NCI-H1930 (cell line): ENCODE data around the gene TRHDE.

Experiments used
- DNase-seq, 2 experiments: peaks; one replicate each; lab custom pipeline; 2025; lab: John Stamatoyannopoulos, UW

Gene TRHDE

DNA sequence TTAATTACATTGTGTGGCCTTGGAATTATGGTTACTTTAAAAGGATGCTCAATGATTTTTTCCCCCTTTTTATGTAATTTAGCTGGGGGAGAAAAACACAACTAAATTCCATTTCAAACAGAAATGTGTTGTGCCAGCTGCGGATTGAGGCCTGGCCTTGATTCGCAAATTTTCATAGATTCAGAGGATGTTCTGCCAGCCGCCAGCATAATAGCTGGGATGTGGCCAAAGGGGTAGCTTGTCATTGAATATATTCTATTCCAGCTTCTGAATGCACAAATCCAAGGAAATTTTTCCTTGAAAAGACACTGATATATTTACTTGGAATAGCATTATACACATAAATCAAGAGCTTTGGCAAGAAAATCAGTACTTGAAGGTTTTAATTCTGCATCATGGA lies 43.7 kb downstream of the TRHDE start:
- no peak for DNase-seq

DNA sequence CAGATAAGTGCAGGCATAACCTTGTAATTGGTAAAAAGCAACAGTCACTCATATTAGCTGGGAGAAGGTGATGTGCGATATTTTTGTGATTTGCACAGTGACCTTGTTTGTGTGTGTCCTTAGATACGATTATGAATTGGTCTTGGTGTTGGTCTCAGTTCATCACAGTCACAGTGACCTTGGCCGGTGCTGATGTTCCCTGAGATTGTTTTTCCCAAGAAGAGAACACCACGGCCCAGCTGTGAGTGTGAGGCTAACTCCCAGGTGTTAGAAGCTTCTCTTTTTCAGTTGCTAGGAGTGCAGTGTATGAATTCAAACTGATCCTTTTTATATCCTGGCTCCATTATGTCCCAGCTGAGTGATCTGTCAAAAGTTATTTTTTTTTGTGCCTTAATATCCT lies 46.2 kb downstream of the TRHDE start:
- no peak for DNase-seq

DNA sequence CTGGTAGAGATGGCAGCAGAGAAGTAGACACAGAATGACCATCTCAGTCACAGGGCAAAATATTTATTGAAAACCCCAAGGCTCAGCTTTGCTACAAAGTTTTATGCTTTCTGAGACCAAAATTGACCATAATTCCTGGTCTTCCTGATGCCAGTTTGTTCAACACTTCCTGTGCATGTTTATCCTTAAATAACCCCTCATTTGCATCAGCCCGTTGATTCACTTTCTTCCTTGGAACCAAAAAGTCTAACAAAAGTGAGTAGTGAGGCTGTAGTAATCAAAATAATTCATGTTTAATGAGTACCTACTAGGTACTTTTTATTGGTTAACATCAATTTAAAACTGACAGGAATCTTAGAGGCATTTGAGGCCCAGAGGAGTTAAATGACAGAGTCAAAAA lies 51.7 kb downstream of the TRHDE start:
- DNase-seq = no peak

DNA sequence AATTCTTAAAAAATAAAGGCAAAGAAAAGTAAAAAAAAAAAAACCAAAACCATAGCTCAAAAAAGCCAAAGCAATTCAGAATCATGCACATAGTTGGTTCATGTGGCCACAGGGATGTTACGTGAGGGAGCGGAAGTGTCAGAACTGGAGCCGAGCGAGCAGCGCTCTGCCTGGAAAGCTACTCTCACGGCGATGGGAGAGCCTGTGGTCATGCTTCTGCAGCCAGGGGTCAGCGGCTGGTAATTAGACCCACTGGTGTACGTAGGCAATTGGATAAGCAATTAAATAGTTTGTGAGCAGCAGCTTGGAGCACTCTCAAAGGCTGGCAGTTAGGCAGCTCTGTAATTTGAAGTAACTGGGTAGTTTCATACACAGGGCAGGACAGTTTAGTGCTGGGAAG lies 58.1 kb downstream of the TRHDE start:
- no peak for DNase-seq

DNA sequence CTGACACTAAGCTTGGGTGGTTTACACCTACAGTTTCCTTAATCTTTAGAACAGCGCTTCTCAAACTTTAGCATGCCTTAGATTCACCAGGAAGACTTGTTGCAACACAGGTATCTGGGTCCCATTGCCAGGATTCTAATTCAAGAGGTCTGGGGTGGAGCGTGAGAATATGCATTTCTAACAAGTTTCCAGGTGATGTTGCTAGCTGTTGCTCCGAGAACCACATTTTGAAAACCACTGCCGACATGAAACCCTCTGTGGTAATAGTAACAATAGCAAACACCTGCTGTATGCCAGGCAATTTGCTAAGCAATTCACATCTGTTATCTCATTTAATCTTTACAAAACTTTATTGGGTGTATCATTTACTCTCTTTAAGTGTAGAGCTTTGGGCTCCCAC lies 58.6 kb downstream of the TRHDE start:
- no peak for DNase-seq

DNA sequence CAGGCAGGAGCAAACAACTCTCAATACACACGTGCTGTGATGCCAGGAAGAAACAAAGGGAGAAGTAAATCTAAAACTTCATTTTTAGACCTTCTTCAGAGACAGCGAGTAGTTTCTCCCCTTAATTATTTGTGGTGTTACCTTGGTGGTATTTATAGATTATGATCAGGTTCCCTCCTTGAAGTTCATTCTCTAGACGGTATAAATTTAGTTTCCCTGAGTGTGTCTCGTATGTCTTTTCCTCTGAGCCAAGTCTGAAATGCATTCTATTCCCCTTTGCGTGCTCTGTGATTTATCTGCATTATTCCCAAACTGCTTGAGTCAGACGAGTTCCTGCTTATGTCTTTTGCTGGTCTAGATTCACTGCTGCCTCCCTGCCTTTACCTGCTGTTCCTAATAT lies 65.2 kb downstream of the TRHDE start:
- no peak for DNase-seq

DNA sequence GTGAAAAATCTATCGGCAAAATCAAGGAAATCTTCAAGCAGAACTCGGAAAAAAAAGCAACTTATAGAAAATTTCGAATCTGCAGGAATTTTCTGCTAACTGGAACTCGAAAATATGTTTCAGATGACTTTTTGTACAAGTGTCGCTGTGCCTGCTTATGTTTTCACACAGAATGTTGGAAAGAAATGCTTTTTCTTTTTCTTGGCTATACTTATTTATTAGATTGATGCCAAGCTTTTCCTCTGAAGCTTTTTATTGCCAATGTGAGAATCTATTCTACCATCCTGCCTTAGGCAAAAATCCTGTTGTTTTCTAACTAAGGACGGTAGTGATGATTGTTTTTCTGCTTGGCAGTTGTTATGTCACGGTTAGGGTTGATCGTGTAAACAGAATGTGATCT lies 65.8 kb downstream of the TRHDE start:
- DNase-seq = no peak

DNA sequence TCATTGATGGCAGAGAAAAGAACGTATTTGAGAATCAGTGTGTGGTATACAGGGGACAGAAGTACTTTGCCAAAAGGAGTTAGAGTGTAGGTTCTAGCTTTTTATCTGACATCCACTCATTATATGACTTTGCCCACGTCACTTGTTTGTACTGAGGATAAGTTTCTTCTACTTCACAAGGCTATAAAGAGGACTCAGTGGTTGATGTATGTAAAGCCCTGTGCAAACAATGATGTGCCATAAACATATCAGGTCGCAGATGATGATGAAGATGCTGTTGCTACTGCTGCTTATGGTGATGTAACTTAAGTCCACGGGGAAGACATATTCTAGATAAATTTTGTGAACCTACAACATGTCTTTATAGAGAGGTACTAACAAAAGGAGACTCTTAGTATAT lies 66.3 kb downstream of the TRHDE start:
- no peak for DNase-seq

DNA sequence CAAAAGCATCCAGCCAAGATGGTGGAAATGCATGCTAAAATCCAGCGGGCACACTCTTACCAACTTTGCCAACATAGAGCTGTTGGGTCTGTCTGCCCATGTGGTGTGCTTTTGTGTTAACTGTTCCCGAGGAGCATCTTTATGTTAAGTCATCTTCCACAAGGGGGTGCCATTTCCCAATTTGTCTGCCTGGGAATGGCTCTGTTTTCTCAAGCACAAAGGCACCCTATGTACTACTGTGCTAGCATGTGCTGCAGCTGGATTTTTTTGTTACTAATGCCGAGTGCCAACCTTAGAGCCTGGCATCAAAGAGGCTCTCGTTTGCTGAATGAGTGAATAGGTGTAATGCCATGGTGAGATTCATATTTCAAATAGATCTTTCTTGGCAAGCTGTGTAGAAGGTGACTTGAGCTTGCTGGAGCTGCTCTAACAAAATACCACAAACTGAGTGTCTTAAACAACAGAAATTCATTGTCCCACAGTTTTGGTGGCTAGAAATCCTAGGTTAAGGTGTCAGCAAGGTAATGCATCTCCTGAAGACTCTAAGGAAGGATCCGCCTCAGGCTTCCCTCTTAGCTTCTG lies 74.3 kb downstream of the TRHDE start:
- peak; percentile 33 to 60 for DNase-seq

DNA sequence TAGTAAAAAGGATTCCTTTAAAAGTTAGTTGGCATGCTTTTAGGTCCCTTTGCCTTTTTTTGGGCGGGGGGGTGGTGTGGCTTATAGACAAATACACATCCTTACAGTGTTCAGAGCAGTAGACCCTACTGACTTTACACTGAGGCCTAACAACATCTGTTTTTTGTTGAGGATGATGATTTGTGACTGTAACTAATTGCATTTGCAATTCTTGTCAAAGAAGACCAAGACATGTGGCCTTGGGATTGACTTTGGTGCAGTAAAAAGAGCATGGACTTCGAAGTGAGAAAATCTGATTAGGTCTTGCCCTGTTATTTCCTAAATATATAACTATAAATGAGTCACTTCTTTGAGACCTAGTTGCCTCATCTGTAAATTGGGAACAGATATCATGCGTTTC lies 77.3 kb downstream of the TRHDE start:
- no peak for DNase-seq

DNA sequence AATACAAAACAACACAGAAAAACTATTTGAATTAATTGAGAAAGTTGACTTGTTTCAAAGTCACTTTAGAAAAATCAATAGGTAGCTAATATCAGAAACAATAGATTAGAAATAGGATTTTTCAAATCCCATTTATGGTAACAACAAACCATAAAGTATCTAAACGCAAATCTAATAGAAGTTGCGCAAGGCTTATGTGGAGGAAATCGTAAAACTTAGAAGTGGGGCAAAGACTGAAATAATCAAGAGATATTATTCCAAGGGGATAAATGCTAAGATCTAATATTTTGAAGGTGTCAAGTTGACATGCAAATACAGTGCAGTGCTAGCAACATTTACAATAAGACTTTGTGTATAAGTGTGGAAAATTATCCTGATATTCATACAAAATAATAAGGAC lies 87.2 kb downstream of the TRHDE start:
- no peak for DNase-seq

DNA sequence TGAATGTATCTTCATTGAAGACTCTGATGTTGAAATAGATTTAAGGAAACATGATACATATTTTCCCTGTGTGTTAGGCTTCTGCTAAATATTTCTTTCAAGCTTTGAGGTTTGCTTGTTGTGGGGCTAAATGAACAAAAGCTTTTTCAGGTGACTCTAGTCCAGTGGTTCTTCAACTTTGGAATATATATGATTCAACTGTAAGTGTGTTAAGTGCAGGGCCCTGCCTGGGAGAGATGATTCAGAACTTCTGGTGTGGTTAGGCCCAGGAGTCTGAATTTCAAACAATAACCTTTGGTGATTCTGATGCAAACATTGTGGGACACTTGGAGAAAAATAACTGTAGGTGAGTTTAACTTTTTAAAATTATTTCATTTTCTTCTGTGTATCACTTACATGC lies 93.0 kb downstream of the TRHDE start:
- no peak for DNase-seq

DNA sequence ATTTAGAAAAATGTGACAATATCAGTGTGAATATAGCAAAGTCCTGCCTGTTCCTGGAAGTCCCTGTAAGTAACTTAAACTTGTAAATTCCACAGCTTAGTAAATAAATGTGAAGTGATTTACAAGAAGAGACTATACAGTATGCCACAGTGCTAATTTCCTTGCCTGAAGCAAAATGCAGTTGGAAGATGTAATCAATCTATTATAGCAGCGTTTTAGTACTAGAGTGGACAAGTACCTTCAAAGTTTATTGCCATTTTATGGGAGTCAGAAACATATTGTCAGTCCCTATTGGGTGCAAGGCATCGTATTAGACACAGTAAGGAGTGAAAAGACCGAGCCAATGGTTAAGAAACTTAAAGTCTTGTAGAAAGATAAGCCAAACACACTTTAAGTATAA lies 94.1 kb downstream of the TRHDE start:
- DNase-seq = no peak

DNA sequence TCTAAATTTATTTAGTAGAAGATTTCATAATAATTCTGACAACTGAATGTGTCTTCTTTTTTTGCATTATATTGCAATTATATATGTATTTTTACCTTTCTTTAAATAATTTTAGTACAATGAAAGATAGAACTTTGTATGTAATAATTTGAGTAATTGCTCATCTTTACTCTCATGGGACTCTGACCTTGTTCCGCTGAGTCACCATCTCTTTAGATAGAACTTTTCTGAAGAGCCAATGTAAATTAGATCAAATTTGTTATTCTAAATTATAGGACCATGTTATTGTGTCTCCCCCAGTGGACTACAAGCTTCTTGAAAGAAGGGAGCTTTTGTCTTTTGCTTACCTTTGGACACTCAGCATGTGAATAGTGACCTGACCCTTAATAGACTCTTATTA lies 96.1 kb downstream of the TRHDE start:
- no peak for DNase-seq

DNA sequence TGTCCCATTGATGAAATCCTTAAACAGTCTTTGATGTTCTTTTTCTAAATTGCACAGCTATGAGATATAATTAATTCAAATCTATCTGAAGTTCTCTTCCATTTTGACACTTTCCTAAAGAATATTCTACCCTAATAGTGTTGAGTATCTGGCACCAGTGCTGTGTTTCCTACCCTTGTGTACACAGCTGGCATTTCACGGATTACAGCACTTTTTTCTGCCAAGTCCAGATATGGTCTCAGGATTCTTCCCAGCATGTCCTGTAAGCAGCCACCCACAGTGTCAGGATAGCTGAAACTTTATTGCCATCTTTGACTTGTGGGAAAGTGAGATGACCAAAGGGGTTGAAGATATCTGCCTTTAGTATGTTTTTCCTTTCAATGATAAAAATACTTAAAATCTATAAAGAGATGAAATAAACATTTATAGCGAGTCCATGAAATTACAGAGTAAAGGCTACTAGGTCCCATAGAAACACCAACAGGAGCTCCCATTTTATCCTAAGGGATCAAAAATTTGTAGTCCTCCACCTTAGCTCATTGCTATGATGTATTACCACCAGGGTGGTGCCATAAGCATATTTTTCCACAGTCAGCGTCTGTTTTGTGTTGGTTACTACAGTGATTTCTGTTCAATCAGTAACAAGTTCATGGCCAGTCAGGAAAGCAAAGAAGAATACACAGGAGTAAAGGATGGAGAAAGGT lies 96.7 kb downstream of the TRHDE start:
- DNase-seq = no peak

DNA sequence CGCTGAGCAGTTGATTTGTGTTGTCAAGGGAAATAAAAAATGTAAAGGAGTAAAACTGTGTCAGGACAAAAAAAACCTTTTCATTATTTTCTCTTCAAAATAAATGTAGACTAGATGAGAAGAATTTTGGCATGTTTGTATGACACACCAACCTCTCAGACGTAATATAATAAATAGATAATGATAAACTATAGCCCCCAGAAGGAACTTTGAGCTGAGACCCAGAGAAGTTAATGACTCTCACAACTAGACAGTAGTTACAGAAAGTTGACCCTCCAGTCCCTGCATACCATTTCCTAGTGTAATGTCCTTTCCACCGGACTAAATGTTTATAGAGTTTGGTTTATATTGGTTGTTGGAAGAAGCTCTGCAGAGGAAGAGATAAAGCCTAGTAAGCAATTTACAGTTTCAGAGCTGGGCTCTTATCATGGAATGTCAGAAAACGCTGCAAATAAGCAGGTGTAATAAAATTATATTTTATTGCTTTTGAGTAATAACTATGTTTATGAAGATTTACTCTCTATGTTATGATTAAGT lies 97.3 kb downstream of the TRHDE start:
- no peak for DNase-seq

DNA sequence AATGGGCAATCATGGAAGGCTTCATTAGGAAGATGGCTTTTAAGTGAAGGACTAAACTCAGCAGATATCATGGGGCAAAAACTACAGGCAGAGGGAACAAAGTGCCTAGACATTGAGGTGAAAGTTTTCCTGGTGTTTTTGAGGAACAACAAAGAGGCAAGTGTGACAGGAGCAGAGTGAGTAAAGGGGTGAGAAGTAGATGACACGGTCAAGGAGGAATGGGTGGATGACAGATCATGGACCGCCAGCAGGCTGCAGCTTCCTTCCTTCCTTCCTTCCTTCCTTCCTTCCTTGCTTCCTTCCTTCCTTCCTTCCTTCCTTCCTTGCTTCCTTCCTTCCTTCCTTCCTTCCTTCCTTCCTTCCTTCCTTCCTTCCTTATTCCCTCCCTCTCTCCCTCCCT lies 108.3 kb downstream of the TRHDE start:
- no peak for DNase-seq

DNA sequence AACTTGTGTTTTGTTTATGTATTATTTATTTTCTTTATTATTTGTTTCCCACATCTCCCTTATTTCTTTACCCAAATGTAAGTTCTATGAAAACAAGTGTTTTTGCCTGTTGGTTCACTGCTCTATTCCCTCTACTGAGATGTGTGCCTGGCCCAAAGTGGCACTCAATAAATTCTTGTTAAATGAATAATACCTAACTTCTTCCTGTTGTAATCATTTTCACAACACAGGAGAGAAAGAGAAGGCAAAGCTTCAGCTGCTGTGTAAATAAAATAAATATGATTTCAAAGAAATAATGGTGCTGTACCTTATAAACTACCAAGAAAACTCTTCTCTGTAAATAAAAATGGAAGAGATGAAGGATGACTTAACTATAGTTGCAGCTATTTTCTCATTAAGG lies 116.2 kb downstream of the TRHDE start:
- DNase-seq = no peak

DNA sequence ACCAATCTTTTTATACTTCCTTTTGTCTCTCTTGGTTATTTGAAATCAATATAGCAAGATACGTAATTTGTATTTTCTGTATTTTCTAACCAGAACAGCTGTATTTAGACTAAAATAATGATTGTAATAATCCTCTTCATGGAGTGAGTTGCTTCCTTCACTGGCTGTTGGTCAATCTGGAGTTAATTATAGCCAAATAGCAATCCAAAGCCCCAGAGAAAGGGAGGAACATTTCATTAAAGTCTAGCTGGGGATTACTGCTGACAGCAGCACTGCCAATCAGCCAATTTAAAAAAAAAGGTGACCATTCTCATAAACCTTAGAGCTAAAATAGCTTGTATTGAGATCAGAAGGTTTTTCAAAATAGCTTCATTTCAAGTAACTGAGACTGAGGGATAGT lies 118.0 kb downstream of the TRHDE start:
- no peak for DNase-seq

DNA sequence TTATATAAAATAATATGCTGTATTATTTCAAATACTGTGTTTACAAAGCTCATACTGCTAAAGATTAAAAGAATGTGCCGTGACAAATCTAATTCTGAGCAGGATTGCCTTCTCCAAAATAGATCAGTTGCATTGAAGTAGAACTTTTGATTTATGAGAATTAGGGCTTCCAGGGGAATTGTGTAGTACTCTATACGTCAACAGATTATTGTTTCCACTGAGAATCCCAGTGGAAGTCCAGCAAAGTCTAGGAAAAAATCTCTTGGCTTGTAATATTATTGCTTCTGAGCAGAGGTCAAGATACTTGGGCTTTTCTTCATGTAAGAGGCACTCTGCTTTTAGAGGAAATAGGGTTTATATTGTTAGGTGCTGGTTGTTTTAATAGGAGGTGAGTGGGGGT lies 133.9 kb downstream of the TRHDE start:
- DNase-seq = no peak

DNA sequence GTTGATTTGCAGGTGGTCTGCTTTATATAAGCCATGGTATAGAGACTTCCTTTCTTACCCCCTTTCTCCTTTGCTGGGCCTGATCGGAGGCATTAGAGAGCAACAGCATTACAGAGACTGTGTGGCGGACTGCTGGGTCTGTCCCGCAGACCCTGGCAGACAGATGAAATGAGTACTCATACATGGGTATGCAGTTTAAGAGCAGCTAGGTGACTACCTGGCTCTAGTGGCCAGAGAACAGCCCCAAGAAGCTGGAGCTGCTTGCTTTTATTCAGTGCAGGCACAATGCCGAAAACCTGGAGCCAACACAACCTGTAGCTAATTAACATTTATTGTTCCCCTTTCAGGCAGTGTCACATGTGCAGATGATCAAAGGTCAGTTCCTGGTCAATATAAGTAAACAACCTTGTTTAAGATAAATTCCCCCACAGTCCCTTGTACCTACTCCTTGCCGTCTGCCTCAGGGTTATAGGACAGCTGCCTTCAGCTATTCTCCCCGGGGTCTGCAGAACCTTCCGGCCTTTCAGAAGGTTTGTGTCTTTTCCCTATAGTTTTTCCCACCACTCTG lies 160.0 kb downstream of the TRHDE start:
- DNase-seq = no peak

DNA sequence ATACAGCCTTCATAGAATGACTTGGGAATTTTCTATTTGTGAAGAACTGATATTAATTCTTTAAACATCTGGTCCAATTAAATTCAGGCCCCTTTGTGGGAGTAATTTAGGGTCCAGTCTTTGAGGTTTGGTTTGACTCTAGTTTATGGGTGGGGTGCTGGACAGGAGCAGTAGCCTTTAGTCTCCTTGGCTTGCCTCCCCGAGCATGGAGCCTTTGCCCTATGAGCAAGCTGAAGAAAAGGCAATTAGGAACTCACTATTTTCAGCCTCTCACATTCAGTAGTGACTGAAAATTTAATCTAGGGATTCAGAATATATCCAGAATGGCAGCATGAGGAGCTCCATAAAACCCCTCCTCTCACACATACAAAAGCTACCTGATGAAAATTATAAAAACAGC lies 161.1 kb downstream of the TRHDE start:
- DNase-seq = no peak

DNA sequence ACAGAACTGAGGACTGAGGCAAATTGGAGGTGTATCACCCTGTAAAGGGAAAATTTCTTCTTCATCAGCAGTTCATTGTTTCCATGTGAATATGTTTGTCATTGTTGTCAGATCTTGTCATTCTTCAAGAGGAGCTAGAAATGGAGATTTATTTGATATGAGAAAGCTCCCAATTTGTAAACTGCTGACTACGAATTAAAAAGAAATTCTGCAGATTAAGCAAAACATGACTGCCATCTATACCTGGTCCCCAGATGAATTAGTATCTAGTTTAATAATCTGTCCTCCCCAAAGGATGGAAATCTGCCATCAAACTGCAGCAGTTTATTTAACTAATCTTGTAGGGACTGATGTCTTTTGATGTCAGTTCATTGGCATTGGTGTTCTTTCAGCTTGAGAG lies 162.8 kb downstream of the TRHDE start:
- DNase-seq = no peak

DNA sequence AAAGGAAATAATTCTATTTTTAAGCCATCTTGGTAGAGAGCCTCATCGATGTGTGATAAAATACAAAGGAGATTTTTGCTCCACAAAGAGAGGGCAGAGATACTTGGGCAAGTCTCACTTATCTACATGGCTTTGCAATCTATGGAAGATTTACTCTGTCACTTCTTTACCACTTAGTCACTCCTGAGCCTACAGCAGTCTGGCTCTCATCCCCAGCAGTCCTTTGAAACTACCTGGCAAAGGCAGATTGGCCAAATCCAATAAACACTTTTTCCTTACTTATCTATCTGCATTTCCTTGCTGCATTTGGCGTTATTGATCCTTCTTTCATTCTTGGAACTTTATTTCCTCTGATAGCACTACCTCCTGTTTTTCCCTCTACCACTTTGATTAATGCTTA lies 170.0 kb downstream of the TRHDE start:
- DNase-seq = no peak
